Stimulated activated memory B cell treated with anti-CD40 and anti-IgM and Interleukin-4, amounts not matched to agents 10 μg/mL and 1 μg/mL and 100 μg/mL, for 72 hours (primary cell): ENCODE results near the gene ADAM22.

Source experiments
- ATAC-seq: fragments of 150-1000 bp; cut with Tn5 transposase; 2 replicates; pipeline ENCODE4 v1.10.0; 2021
- H3K27ac Mint-ChIP-seq: one replicate; pipeline ENCODE4 v1.8.0; 2022; ENCODE audit warnings: mild to moderate bottlenecking, mixed read lengths
- H3K27me3 Mint-ChIP-seq: one replicate; pipeline ENCODE4 v1.8.0; 2022; ENCODE audit warnings: mixed read lengths
- H3K36me3 Mint-ChIP-seq: one replicate; pipeline ENCODE4 v1.8.0; 2022; ENCODE audit warnings: mixed read lengths
- H3K4me1 Mint-ChIP-seq: one replicate; pipeline ENCODE4 v1.8.0; 2022; ENCODE audit warnings: mixed read lengths
- H3K4me3 Mint-ChIP-seq: one replicate; pipeline ENCODE4 v1.8.0; 2022; ENCODE audit warnings: mild to moderate bottlenecking, moderate library complexity, mixed read lengths
- H3K9me3 Mint-ChIP-seq: one replicate; pipeline ENCODE4 v1.8.0; 2022; ENCODE audit warnings: mixed read lengths

ADAM22 gene

DNA sequence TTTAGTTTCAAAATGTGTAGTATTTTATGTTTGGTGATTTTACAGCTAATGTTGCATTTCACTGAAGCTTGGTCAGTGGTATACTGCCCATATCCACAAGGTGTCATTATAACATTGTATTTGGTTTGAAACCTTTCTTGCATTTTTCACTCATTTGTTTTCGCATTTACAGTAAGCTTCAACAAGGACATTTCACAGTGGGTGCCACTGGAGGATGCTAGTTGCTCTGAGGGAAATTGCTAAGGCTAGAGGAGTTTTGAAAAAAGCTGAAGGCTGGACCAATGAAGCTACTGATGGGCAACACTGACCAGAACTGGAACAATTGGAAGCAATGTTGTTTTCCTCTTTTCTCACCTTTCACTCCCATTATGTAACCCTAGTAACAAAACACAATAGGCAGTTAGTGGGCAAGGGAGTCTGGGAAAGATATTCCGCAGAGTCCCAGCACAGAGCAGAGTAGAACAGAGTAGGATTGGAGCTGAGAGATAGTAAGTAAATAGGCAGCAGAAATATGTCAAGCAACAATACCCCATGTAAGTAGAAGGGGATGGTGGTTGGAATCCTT is 309.4 kb downstream of the ADAM22 start:
- peak; percentile 55 for ATAC-seq
- no peak overlapping the region for H3K27ac Mint-ChIP-seq
- no peaks in the 10 kb centered on the region for H3K4me1 Mint-ChIP-seq
- peaks cover 18% of the 10 kb centered on the region for H3K27me3 Mint-ChIP-seq
- no peak overlapping the region for H3K4me3 Mint-ChIP-seq
- H3K36me3 Mint-ChIP-seq = no peaks in the 10 kb centered on the region
- no peaks in the 10 kb centered on the region for H3K9me3 Mint-ChIP-seq

- H3K27ac Mint-ChIP-seq = no peak overlapping the region
- peaks cover 23% of the 10 kb centered on the region for H3K27me3 Mint-ChIP-seq
- no peaks in the 10 kb centered on the region for H3K9me3 Mint-ChIP-seq
- H3K4me1 Mint-ChIP-seq = no peaks in the 10 kb centered on the region
- H3K4me3 Mint-ChIP-seq = no peak overlapping the region
- no peaks in the 10 kb centered on the region for H3K36me3 Mint-ChIP-seq
- no peak for ATAC-seq
Measured at GRCh38 chr7:88244258-88244657, 310.2 kb downstream of the ADAM22 start.
